Prostate gland (tissue), 2 donors: ENCODE measurements around the gene ATF6B. TPM values are rescaled to one million over a fixed set of nuclear protein-coding genes. Genes with fewer than 3 reads are reported as not detected.

Experiments
- microRNA-seq: library from miRNA; unstranded; fragments of <30 nt; microRNA quantifications from one replicate; pipeline ENCODE4, GENCODE V29; 2016
- small RNA-seq, 2 donors: library from RNA; depleted of rRNA; stranded (forward); fragments of <200 nt; gene quantifications; one replicate each; pipeline ENCODE3, GENCODE V24; 2016
- total RNA-seq, 2 donors: library from RNA; depleted of rRNA; stranded (reverse); fragments of >200 nt; gene quantifications; one replicate each; pipeline ENCODE4 v1.1.0, GENCODE V29; 2016

The ATF6B gene
- total RNA-seq, 2 donors from 2014 or later, result 70.6 to 132 TPM

Small RNAs within 50 kb of the gene (microRNA-seq; reads per million reads assigned to microRNA genes)
- 2.9 reads per million, percentile 35 among the genes with 10 or more reads in this experiment for gene MIR6721

Small RNAs within 50 kb of the gene (small RNA-seq; reads per million reads assigned to genes)
- 0 to 0.10 reads per million in 2 donors for gene RNA5SP206

Other genes with a start within 250 kb of the ATF6B start
- 100 to 1,000 TPM; 125 to 332 TPM for gene SLC44A4, start 249.2 kb downstream of the ATF6B start, total RNA-seq
- gene EHMT2, start 230.5 kb downstream of the ATF6B start, total RNA-seq, result 10 to 100 TPM; 53.6 to 92.8 TPM
- 1 to 10 TPM; 3.8 to 4.1 TPM for gene ZBTB12, start 226.2 kb downstream of the ATF6B start, total RNA-seq
- 10 to 100 TPM in 1 of 2 donors, 1 to 10 TPM in 1; 7.9 to 16.0 TPM for gene C2, start 200.5 kb downstream of the ATF6B start, total RNA-seq
- gene CFB, start 182.2 kb downstream of the ATF6B start, total RNA-seq, result 10 to 100 TPM; 32.1 to 48.6 TPM
- gene NELFE, start 169.3 kb downstream of the ATF6B start, total RNA-seq, result 10 to 100 TPM; 88.9 to 94.0 TPM
- 10 to 100 TPM; 34.8 to 66.2 TPM for gene SKIC2, start 169.1 kb downstream of the ATF6B start, total RNA-seq
- 10 to 100 TPM; 21.9 to 36.0 TPM for gene DXO, start 156.1 kb downstream of the ATF6B start, total RNA-seq
- gene C4A, start 146.2 kb downstream of the ATF6B start, total RNA-seq, result 100 to 1,000 TPM in 1 of 2 donors, 10 to 100 TPM in 1; 32.8 to 196 TPM
- gene C4B, start 113.5 kb downstream of the ATF6B start, total RNA-seq, result 100 to 1,000 TPM in 1 of 2 donors, 10 to 100 TPM in 1; 49.2 to 137 TPM
- gene CYP21A2, start 89.8 kb downstream of the ATF6B start, total RNA-seq, result 1 to 10 TPM in 1 of 2 donors, under 1 TPM in 1; 0.59 to 2.7 TPM
- 10 to 100 TPM; 18.5 to 29.1 TPM for gene TNXB, start 18.9 kb downstream of the ATF6B start, total RNA-seq
- 1 to 10 TPM; 3.6 to 6.9 TPM for gene FKBPL, start 2.0 kb upstream of the ATF6B start, total RNA-seq
- 1 to 10 TPM in 1 of 2 donors, under 1 TPM in 1; 0.64 to 7.2 TPM for gene PRRT1, start 23.7 kb upstream of the ATF6B start, total RNA-seq
- 10 to 100 TPM; 18.6 to 32.9 TPM for gene PPT2, start 25.9 kb upstream of the ATF6B start, total RNA-seq
- 10 to 100 TPM; 12.2 to 19.5 TPM for gene EGFL8, start 36.3 kb upstream of the ATF6B start, total RNA-seq
- 100 to 1,000 TPM in 1 of 2 donors, 10 to 100 TPM in 1; 52.6 to 113 TPM for gene AGPAT1, start 47.8 kb upstream of the ATF6B start, total RNA-seq
- gene RNF5, start 50.2 kb upstream of the ATF6B start, total RNA-seq, result 100 to 1,000 TPM in 1 of 2 donors, 10 to 100 TPM in 1; 98.6 to 129 TPM
- gene AGER, start 56.0 kb upstream of the ATF6B start, total RNA-seq, result 1 to 10 TPM; 3.3 to 3.8 TPM
- 100 to 1,000 TPM in 1 of 2 donors, 10 to 100 TPM in 1; 61.5 to 102 TPM for gene PBX2, start 62.0 kb upstream of the ATF6B start, total RNA-seq
- 1 to 10 TPM; 5.1 to 5.9 TPM for gene GPSM3, start 64.4 kb upstream of the ATF6B start, total RNA-seq
- 10 to 100 TPM; 14.6 to 18.2 TPM for gene NOTCH4, start 95.8 kb upstream of the ATF6B start, total RNA-seq
- gene TSBP1, start 243.7 kb upstream of the ATF6B start, total RNA-seq, result under 1 TPM in 1 of 2 donors, not detected in 1; 0.45 TPM